Measurements from ENCODE around the gene AMBP. TPM values are rescaled to one million over a fixed set of nuclear protein-coding genes. Genes with fewer than 3 reads are reported as not detected.

AMBP gene
- total RNA-seq, 2 donors from 2014 or later: not detected

- no peak for ATAC-seq (replicated peaks)
- Mint-ChIP-seq H3K27ac (no peak overlapping the region), H3K27me3 (no peaks in the 10 kb centered on the region), H3K9me3 (no peaks in the 10 kb centered on the region), H3K36me3 (ENCODE audit: low read depth) (no peaks in the 10 kb centered on the region), H3K4me3 (no peak overlapping the region), H3K4me1 (no peaks in the 10 kb centered on the region)
These were observed 60.1 kb downstream of the AMBP start for GRCh38 chr9:114017741-114018715.

GRCh38 chr9:114016629-114017423, 61.3 kb downstream of the AMBP start:
- H3K9me3 Mint-ChIP-seq: no peaks in the 10 kb centered on the region
- no peaks in the 10 kb centered on the region for H3K36me3 Mint-ChIP-seq (ENCODE audit: low read depth)
- ATAC-seq (replicated peaks): no peak
- H3K4me3 Mint-ChIP-seq: no peak overlapping the region
- H3K27me3 Mint-ChIP-seq: no peaks in the 10 kb centered on the region
- H3K27ac Mint-ChIP-seq: no peak overlapping the region
- H3K4me1 Mint-ChIP-seq: no peaks in the 10 kb centered on the region

GRCh38 chr9:114016101-114016500, 62.0 kb downstream of the AMBP start:
- H3K9me3 Mint-ChIP-seq: no peaks in the 10 kb centered on the region
- H3K27ac Mint-ChIP-seq: no peak overlapping the region
- H3K27me3 Mint-ChIP-seq: no peaks in the 10 kb centered on the region
- no peaks in the 10 kb centered on the region for H3K36me3 Mint-ChIP-seq (ENCODE audit: low read depth)
- H3K4me1 Mint-ChIP-seq: no peaks in the 10 kb centered on the region
- no peak overlapping the region for H3K4me3 Mint-ChIP-seq
- no peak for ATAC-seq (replicated peaks)

DNA sequence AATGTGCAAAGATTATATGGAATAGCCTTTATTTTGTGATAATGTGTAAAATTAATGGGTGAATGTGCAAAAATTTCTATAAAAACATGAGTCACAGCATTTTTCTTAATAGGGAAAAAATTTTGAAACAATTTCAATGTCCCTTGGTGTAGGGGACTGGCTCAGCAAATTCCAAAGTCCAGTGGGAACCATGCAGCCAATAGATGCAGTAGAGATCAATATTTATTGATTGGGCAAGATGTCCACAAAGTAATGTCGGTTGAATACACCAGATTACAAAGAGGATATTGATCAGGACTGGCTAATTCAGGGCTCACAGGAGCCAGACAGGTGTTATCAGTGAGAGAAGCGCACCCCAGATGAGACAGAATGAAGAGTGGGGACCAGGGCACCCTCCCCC, 62.5 kb downstream of the AMBP start:
- no peaks in the 10 kb centered on the region for H3K9me3 Mint-ChIP-seq
- H3K4me1 Mint-ChIP-seq: no peaks in the 10 kb centered on the region
- no peak overlapping the region for H3K4me3 Mint-ChIP-seq
- no peak overlapping the region for H3K27ac Mint-ChIP-seq
- no peaks in the 10 kb centered on the region for H3K36me3 Mint-ChIP-seq (ENCODE audit: low read depth)
- H3K27me3 Mint-ChIP-seq: no peaks in the 10 kb centered on the region
- ATAC-seq (replicated peaks): no peak

- Mint-ChIP-seq H3K4me3 (no peak overlapping the region), H3K36me3 (ENCODE audit: low read depth) (no peaks in the 10 kb centered on the region), H3K27me3 (no peaks in the 10 kb centered on the region), H3K27ac (no peak overlapping the region), H3K9me3 (no peaks in the 10 kb centered on the region), H3K4me1 (no peaks in the 10 kb centered on the region)
- no peak for ATAC-seq (replicated peaks)
These were observed 64.1 kb downstream of the AMBP start for GRCh38 chr9:114014044-114014443.

DNA sequence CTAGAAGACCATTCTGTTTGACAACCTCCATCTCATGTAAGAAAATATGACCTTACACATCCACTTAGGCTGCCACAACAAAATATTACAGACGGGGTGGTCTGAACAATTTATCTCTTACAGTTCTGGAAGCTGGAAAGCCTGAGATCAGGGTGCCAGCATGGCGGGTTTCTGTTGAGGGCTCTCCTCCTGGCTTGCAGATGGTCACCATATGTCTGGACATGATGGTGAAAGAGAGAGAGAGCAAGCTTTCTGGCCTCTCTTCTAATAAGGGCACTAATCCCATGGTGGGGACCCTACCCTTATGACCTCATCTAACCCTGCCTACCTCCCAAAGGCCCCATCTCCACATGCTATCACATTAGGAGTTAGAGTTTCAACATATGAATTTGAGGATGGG, 66.0 kb downstream of the AMBP start:
- no peaks in the 10 kb centered on the region for H3K36me3 Mint-ChIP-seq (ENCODE audit: low read depth)
- no peak overlapping the region for H3K4me3 Mint-ChIP-seq
- no peaks in the 10 kb centered on the region for H3K9me3 Mint-ChIP-seq
- no peak overlapping the region for H3K27ac Mint-ChIP-seq
- H3K4me1 Mint-ChIP-seq: no peaks in the 10 kb centered on the region
- H3K27me3 Mint-ChIP-seq: no peaks in the 10 kb centered on the region
- no peak for ATAC-seq (replicated peaks)

GRCh38 chr9:114011313-114011712, 66.8 kb downstream of the AMBP start:
- ATAC-seq (replicated peaks): no peak
- Mint-ChIP-seq H3K27me3 (no peaks in the 10 kb centered on the region), H3K27ac (no peak overlapping the region), H3K9me3 (no peaks in the 10 kb centered on the region), H3K36me3 (ENCODE audit: low read depth) (no peaks in the 10 kb centered on the region), H3K4me1 (no peaks in the 10 kb centered on the region), H3K4me3 (no peak overlapping the region)

Other genes starting within 250 kb of the AMBP start
- gene ZNF618, start 202.0 kb downstream of the AMBP start, total RNA-seq: under 1 TPM in 1 of 2 donors, not detected in 1; 0.04 TPM
- gene KIF12, start 21.0 kb upstream of the AMBP start, total RNA-seq: not detected
- 10 to 100 TPM in 1 of 2 donors, 1 to 10 TPM in 1; 7.8 to 12.0 TPM for gene COL27A1, start 77.2 kb upstream of the AMBP start, total RNA-seq
- not detected for gene ORM1, start 244.8 kb upstream of the AMBP start, total RNA-seq

Data from activated T-helper 17 cell treated with anti-CD3 and anti-CD28 coated beads, Interleukin-2, amount 50 U/mL, for 72 hours (primary cell).